Measurements from ENCODE around the gene MSANTD2.

The MSANTD2 gene

GRCh38 chr11:124738713-124739478 lies 61.3 kb downstream of the MSANTD2 start:
- DNase-seq (ENCODE audit: low read depth), result no peak
- no peak for TF ChIP-seq CTCF (IDR thresholded peaks at IDR 0.05; ENCODE audit: low read length, missing control alignments)
- H3K4me3 ChIP-seq (replicated peaks; ENCODE audit: low read depth, low read length), result no peak overlapping the region

GRCh38 chr11:124737638-124738305 lies 62.4 kb downstream of the MSANTD2 start:
- DNase-seq (ENCODE audit: low read depth), result no peak
- H3K4me3 ChIP-seq (replicated peaks; ENCODE audit: low read depth, low read length), result no peak overlapping the region
- TF ChIP-seq CTCF (IDR thresholded peaks at IDR 0.05; ENCODE audit: low read length, missing control alignments), result no peak

GRCh38 chr11:124736736-124737135 lies 63.5 kb downstream of the MSANTD2 start:
- no peak overlapping the region for H3K4me3 ChIP-seq (replicated peaks; ENCODE audit: low read depth, low read length)
- no peak for TF ChIP-seq CTCF (IDR thresholded peaks at IDR 0.05; ENCODE audit: low read length, missing control alignments)
- no peak for DNase-seq (ENCODE audit: low read depth)

GRCh38 chr11:124732230-124732629 lies 68.0 kb downstream of the MSANTD2 start:
- no peak overlapping the region for H3K4me3 ChIP-seq (replicated peaks; ENCODE audit: low read depth, low read length)
- TF ChIP-seq CTCF (IDR thresholded peaks at IDR 0.05; ENCODE audit: low read length, missing control alignments), result no peak
- DNase-seq (ENCODE audit: low read depth), result no peak

- TF ChIP-seq CTCF (IDR thresholded peaks at IDR 0.05; ENCODE audit: low read length, missing control alignments), result no peak
- DNase-seq (ENCODE audit: low read depth), result no peak
- H3K4me3 ChIP-seq (replicated peaks; ENCODE audit: low read depth, low read length), result no peak overlapping the region
Observed at GRCh38 chr11:124729571-124729970, 70.6 kb downstream of the MSANTD2 start.

GRCh38 chr11:124728134-124728533 lies 72.1 kb downstream of the MSANTD2 start:
- DNase-seq (ENCODE audit: low read depth), result no peak
- H3K4me3 ChIP-seq (replicated peaks; ENCODE audit: low read depth, low read length), result no peak overlapping the region
- TF ChIP-seq CTCF (IDR thresholded peaks at IDR 0.05; ENCODE audit: low read length, missing control alignments), result no peak

All from fibroblast of pulmonary artery (primary cell).